Stimulated activated CD4-positive, alpha-beta T cell treated with anti-CD3 and anti-CD28 coated beads, Interleukin-2, amount 100 ng/mL, for 4 hours (primary cell): ENCODE measurements around the gene LYSMD3.
"Not testable (repeated sequence)": the region's sequence is repeated elsewhere in the genome, so short reads cannot be mapped to it uniquely, and the experiment has no call there.

Experiments used
- DNase-seq: peaks from one replicate; pipeline ENCODE4 v3.0.0-alpha.2; 2020; ENCODE audit warnings: low read depth

The LYSMD3 gene

DNA sequence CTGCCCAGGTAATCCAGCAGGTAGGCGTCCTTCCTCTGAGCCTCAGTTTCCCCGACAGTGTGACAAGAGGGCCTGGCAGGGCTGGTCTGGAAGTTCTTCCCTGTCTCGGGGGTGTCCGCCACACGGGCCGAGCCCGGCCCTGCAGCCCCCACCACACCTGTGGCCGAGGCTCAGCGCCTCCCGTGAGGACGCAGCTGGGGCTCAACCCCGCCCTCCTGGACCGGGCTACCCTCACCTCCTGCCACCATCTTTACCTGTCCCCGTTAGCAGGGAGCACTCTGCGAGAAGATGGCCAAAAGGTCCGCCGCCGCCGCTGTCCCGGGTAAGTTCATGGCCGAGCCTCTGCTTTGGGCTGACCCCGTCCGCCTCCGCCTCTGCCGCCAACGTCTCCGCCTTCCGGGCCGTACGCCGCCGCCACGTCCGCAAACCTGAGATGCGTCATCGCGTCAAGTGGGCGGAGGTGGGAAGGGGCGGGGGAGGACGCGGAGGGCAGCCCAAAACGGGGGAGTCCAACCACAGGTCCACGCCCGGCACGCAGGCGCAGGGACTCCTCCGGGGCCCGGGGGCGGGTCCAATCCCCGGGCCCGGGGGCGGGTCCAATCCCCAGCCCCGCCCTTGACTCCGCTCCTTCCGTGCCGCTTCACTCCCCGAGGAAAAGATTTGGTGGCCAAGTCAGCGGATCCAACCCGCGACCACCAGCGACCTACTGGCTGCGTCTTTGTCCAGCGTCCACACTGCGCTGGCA, at the start of gene LYSMD3:
Gene LYSMD3 (minus strand): TSS at position 391 of the 745 bp plus-strand sequence. CDS start 4,295 bp downstream, outside the sequence.
- DNase-seq: peak; percentile 96

GRCh38 chr5:90576566-90576965, 47.2 kb upstream of the LYSMD3 start:
- not testable (repeated sequence) for DNase-seq

- DNase-seq: no peak
These were observed 46.3 kb upstream of the LYSMD3 start for GRCh38 chr5:90575712-90576111.

DNA sequence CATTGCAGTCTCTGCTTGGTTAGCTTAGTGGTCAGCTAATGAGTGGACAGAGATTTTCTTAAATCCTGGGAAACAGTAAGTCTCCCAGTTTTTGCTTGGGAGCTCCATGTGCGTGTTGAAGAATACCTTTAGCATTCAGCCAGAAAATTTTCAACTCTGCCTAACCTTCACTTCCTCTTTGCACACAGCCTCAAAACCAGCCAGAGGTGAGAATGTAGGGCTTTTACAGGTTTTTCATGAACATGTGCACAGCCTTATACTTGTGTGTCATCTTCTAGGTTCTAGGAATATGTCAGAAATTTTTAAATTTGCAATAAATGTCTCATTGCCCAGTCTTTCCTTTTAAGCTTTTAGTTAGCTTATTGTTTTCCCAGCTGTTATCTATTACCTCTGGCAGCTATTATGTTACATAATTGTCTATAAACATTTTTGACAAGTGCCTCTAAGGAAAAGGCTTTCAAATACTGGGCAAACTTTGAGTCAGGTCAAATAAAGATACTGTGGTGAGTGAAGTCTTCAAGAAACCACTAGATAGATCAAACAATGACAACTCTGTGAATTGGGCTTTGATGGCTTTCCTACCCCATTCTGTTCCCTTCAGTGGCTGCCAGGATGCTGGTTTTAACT, 41.9 kb upstream of the LYSMD3 start:
- no peak for DNase-seq

- DNase-seq: no peak
These were observed 40.6 kb upstream of the LYSMD3 start for GRCh38 chr5:90570034-90570433.

GRCh38 chr5:90569084-90569483, 39.7 kb upstream of the LYSMD3 start:
- no peak for DNase-seq

DNA sequence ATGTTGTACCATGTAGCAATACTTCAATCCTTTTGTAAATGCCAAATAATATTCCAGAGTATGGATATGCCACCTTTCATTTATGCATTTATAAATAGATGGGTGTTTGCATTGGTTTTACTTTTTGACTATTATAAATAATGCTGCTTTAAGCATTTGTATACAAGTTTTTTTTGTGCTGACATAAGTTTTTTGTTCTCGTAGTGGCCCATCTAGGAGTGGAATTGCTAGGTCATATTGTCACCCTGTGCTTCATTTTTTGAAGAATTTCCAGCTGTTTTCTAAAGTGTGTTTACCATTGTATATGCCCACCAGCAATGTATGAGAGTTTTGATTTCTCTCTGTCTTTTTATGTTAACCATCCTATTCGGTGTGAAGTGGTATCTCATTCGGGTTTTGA, 36.1 kb upstream of the LYSMD3 start:
- no peak for DNase-seq

GRCh38 chr5:90563108-90563507, 33.7 kb upstream of the LYSMD3 start:
- no peak for DNase-seq

GRCh38 chr5:90562341-90562740, 33.0 kb upstream of the LYSMD3 start:
- DNase-seq: no peak

GRCh38 chr5:90561766-90562165, 32.4 kb upstream of the LYSMD3 start:
- no peak for DNase-seq

DNA sequence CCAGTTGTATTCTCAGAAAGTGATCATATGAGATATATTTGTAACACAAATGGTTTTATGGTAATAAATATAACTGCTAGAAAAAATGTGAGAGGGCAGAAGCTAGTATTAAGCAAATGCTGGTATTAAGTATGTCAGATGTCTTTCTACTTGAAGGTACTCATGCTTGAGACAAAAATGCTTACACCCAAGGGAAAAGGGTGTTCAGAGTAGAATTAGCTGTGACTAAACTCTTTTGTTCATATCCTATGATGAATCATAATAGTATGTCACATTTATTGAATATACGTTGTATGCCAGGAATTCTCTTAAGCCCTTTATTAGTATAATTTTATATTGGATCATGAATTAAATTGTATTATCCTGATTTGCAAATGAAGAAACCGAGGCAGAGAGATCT, 31.4 kb upstream of the LYSMD3 start:
- no peak for DNase-seq

GRCh38 chr5:90558344-90559192, 29.2 kb upstream of the LYSMD3 start, which contains the start of gene ADGRV1:
Gene ADGRV1 (plus strand): TSS chr5:90558797. CDS start chr5:90558896, 99 bp downstream.
- no peak for DNase-seq

DNA sequence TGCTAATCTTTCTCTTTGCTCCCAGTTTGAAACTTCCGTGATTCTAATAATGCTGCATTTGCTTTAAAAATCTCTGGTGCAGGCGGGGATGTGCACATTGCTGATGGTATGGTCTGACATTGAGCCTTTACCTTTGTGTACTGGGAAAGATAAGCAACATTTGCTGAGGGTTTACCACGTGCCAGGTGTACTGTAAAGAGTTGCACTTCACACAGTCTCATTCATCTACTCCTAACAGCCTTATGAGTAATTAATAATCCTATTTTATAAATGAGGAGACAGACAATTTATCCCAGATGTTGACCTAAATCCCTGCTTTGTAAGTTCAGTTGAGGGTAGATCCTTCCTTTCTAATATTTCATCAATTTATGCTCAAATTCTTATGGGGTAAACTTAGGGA, 28.5 kb upstream of the LYSMD3 start:
- DNase-seq: no peak

- no peak for DNase-seq
These were observed 28.0 kb upstream of the LYSMD3 start for GRCh38 chr5:90557391-90557790.

- DNase-seq: no peak
These were observed 26.3 kb upstream of the LYSMD3 start for GRCh38 chr5:90555666-90556065.

- DNase-seq: no peak
These were observed 25.1 kb upstream of the LYSMD3 start for GRCh38 chr5:90554358-90555006.

DNA sequence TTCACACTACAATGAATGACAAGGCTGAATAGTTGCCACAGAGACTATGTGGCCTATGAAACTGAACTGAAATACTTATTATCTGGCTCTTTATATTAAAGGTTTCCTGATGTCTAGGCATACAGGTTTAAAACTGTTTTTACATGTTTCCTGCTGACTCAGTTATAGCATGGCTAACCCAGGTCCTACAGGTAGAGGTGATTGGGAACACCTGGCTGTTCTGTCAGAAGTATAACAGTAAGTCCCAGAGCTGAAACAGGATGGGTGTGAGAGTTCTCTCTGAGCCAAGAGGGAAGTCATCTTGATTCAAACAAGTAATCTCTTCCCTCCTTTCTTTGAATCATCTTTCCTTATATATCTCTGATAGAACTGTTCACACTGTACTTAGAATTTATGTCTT, 24.3 kb upstream of the LYSMD3 start:
- no peak for DNase-seq

DNA sequence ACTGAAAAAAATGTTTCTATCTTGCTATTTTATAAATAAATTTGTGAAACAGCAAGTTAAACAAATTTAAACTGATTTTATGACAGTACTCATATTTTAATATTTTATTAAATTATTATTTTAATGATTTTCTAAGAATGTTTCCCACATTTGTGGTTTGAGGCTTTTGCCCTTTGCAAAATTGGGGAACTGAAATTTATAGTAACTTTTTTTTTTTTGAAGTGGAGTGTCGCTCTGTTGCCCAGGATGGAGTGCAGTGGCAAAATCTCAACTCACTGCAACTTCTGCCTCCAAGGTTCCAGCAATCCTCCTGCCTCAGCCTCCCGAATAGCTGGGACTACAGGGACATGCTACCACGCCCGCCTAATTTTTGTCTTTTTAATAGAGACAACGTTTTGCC, 22.0 kb upstream of the LYSMD3 start:
- DNase-seq: no peak

GRCh38 chr5:90550963-90551362, 21.6 kb upstream of the LYSMD3 start:
- DNase-seq: no peak

- DNase-seq: no peak
These were observed 20.4 kb upstream of the LYSMD3 start for GRCh38 chr5:90549729-90550275.

GRCh38 chr5:90549223-90549622, 19.8 kb upstream of the LYSMD3 start:
- DNase-seq: no peak

DNA sequence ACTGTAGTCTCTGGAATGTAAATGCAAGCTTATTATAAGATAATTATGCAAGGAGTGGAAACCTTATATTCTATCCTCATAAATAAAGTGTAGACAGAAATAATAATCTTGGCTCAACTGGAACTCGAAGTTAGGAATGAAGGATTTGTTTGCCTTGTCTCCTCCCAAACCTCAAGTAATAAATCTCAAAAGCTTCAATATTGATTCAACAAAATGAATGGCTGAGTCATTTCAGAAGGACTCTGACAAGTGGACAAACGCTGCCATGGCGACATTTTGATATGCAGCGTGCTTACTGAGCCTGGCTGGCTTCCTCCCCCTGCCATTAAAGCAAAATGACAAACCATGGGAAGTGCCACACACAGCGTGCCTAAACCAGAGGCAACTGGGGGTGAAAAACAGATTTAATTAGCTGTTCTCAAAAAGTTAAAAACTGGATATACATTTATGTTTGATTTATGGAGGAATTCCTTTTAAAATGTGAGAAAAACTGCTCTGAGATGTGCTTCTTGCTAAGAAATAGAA, 18.7 kb upstream of the LYSMD3 start:
- DNase-seq: no peak
